ENCODE data around the gene DISC1. TPM values are rescaled to one million over a fixed set of nuclear protein-coding genes. Genes with fewer than 3 reads are reported as not detected.
A peak's percentile ranks its signal among the peaks of the same experiment; 100 is the strongest.

Gene DISC1
- total RNA-seq, 2 experiments from 2014 or later = 1.9 to 3.8 TPM

GRCh38 chr1:231786126-231786525 is 159.5 kb downstream of the DISC1 start:
- no peak for DNase-seq
- intact Hi-C loops (cut with DNase I, micrococcal nuclease) = no loop called here
- ChIA-PET CTCF (no interaction called here), POLR2A (no interaction called here)
- H3K36me3 Mint-ChIP-seq (ENCODE audit: low read depth) = peaks cover 2% of the 10 kb centered on the region
- ATAC-seq = no peak
- H3K27ac Mint-ChIP-seq = no peak overlapping the region
- no peak overlapping the region for H3K4me3 Mint-ChIP-seq
- no peaks in the 10 kb centered on the region for H3K4me1 Mint-ChIP-seq
- peaks cover 2% of the 10 kb centered on the region for H3K9me3 Mint-ChIP-seq (ENCODE audit: low read depth)
- H3K27me3 Mint-ChIP-seq = no peaks in the 10 kb centered on the region

- Mint-ChIP-seq H3K27ac (no peak overlapping the region), H3K4me1 (no peaks in the 10 kb centered on the region), H3K36me3 (ENCODE audit: low read depth) (peaks cover 8% of the 10 kb centered on the region), H3K9me3 (ENCODE audit: low read depth) (peaks cover 2% of the 10 kb centered on the region), H3K4me3 (no peak overlapping the region), H3K27me3 (no peaks in the 10 kb centered on the region)
- POLR2A ChIA-PET = no interaction called here
- ATAC-seq = no peak
- no peak for DNase-seq
- intact Hi-C loops (cut with DNase I, micrococcal nuclease) = no loop called here
- CTCF ChIA-PET = no interaction called here
Observed at GRCh38 chr1:231792634-231793033, 166.0 kb downstream of the DISC1 start.

- Mint-ChIP-seq H3K36me3 (ENCODE audit: low read depth) (peaks cover 8% of the 10 kb centered on the region), H3K27me3 (no peaks in the 10 kb centered on the region), H3K9me3 (ENCODE audit: low read depth) (peaks cover 2% of the 10 kb centered on the region), H3K4me1 (no peaks in the 10 kb centered on the region), H3K27ac (no peak overlapping the region), H3K4me3 (no peak overlapping the region)
- intact Hi-C loops (cut with DNase I, micrococcal nuclease) = no loop called here
- ChIA-PET CTCF (no interaction called here), POLR2A (no interaction called here)
- DNase-seq (no peak), ATAC-seq (no peak)
Observed at GRCh38 chr1:231793893-231794292, 167.3 kb downstream of the DISC1 start.

GRCh38 chr1:231796141-231796540 is 169.6 kb downstream of the DISC1 start:
- no peaks in the 10 kb centered on the region for H3K9me3 Mint-ChIP-seq (ENCODE audit: low read depth)
- no peaks in the 10 kb centered on the region for H3K27me3 Mint-ChIP-seq
- H3K4me1 Mint-ChIP-seq = no peaks in the 10 kb centered on the region
- DNase-seq (no peak), ATAC-seq (no peak)
- intact Hi-C loops (cut with DNase I, micrococcal nuclease) = no loop called here
- CTCF ChIA-PET = no interaction called here
- peaks cover 14% of the 10 kb centered on the region for H3K36me3 Mint-ChIP-seq (ENCODE audit: low read depth)
- H3K4me3 Mint-ChIP-seq = no peak overlapping the region
- H3K27ac Mint-ChIP-seq = no peak overlapping the region
- POLR2A ChIA-PET = no interaction called here

GRCh38 chr1:231799363-231799986 is 172.9 kb downstream of the DISC1 start:
- ATAC-seq = no peak
- peak; percentile 16 for DNase-seq
- Mint-ChIP-seq H3K27me3 (no peaks in the 10 kb centered on the region), H3K36me3 (ENCODE audit: low read depth) (peaks cover 30% of the 10 kb centered on the region), H3K4me1 (no peaks in the 10 kb centered on the region), H3K9me3 (ENCODE audit: low read depth) (no peaks in the 10 kb centered on the region), H3K4me3 (no peak overlapping the region), H3K27ac (no peak overlapping the region)
- POLR2A ChIA-PET = no interaction called here
- CTCF ChIA-PET = interaction anchor here (0.7 to 1.4 kb wide), 3 partner anchors 43 to 1741 kb away, joined by 3 to 4 read pairs (median 3); no protein-coding TSS in a partner anchor
- intact Hi-C loops (cut with DNase I, micrococcal nuclease) = no loop called here

GRCh38 chr1:231800108-231800507 is 173.5 kb downstream of the DISC1 start:
- ChIA-PET CTCF (interaction anchor here (0.7 to 1.4 kb wide), 2 partner anchors 44 to 1741 kb away, joined by 3 to 4 read pairs; no protein-coding TSS in a partner anchor), POLR2A (no interaction called here)
- H3K9me3 Mint-ChIP-seq (ENCODE audit: low read depth) = no peaks in the 10 kb centered on the region
- DNase-seq (no peak), ATAC-seq (no peak)
- H3K36me3 Mint-ChIP-seq (ENCODE audit: low read depth) = peaks cover 28% of the 10 kb centered on the region
- no peak overlapping the region for H3K4me3 Mint-ChIP-seq
- H3K27me3 Mint-ChIP-seq = no peaks in the 10 kb centered on the region
- no peaks in the 10 kb centered on the region for H3K4me1 Mint-ChIP-seq
- intact Hi-C loops (cut with DNase I, micrococcal nuclease) = loop anchor here in 1 of 2 experiments (10.0 kb wide), 1 partner anchor 175 kb away; the partner anchor contains the start of gene DISC1
- H3K27ac Mint-ChIP-seq = no peak overlapping the region

GRCh38 chr1:231801042-231801585 is 174.5 kb downstream of the DISC1 start:
- POLR2A ChIA-PET = no interaction called here
- Mint-ChIP-seq H3K27ac (no peak overlapping the region), H3K9me3 (ENCODE audit: low read depth) (no peaks in the 10 kb centered on the region), H3K36me3 (ENCODE audit: low read depth) (peaks cover 24% of the 10 kb centered on the region), H3K4me1 (no peaks in the 10 kb centered on the region), H3K4me3 (no peak overlapping the region), H3K27me3 (no peaks in the 10 kb centered on the region)
- no peak for ATAC-seq
- DNase-seq = no peak
- CTCF ChIA-PET = interaction anchor here (1.4 kb wide), 1 partner anchor 45 kb away, joined by 4 read pairs; no protein-coding TSS in a partner anchor
- intact Hi-C loops (cut with DNase I, micrococcal nuclease) = loop anchor here in 1 of 2 experiments (10.0 kb wide), 1 partner anchor 176 kb away; the partner anchor contains the start of gene DISC1

GRCh38 chr1:231803353-231803752 is 176.8 kb downstream of the DISC1 start:
- CTCF ChIA-PET = no interaction called here
- Mint-ChIP-seq H3K9me3 (ENCODE audit: low read depth) (no peaks in the 10 kb centered on the region), H3K4me3 (no peak overlapping the region), H3K27ac (no peak overlapping the region), H3K4me1 (no peaks in the 10 kb centered on the region), H3K36me3 (ENCODE audit: low read depth) (peaks cover 23% of the 10 kb centered on the region), H3K27me3 (no peaks in the 10 kb centered on the region)
- intact Hi-C loops (cut with DNase I, micrococcal nuclease) = loop anchor here in 1 of 2 experiments (10.0 kb wide), 1 partner anchor 179 kb away; the partner anchor contains the start of gene DISC1
- no peak for DNase-seq
- ATAC-seq = no peak
- POLR2A ChIA-PET = no interaction called here

GRCh38 chr1:231806623-231807495 is 180.3 kb downstream of the DISC1 start:
- Mint-ChIP-seq H3K27me3 (no peaks in the 10 kb centered on the region), H3K27ac (no peak overlapping the region), H3K36me3 (ENCODE audit: low read depth) (peaks cover 10% of the 10 kb centered on the region), H3K4me1 (no peaks in the 10 kb centered on the region), H3K9me3 (ENCODE audit: low read depth) (no peaks in the 10 kb centered on the region), H3K4me3 (no peak overlapping the region)
- CTCF ChIA-PET = interaction anchor here (0.6 to 2.2 kb wide), 7 partner anchors 25 to 447 kb away, joined by 3 to 14 read pairs (median 3); no protein-coding TSS in a partner anchor
- DNase-seq = peak; percentile 68
- POLR2A ChIA-PET = no interaction called here
- ATAC-seq = peak; percentile 90
- intact Hi-C loops (cut with DNase I, micrococcal nuclease) = loop anchor here (1.0 to 10.0 kb wide), 5 partner anchors 50 to 450 kb away; partner anchors contain the start of gene DISC1 (in 1 of the 2)

GRCh38 chr1:231807541-231807940 is 181.0 kb downstream of the DISC1 start:
- Mint-ChIP-seq H3K36me3 (ENCODE audit: low read depth) (peaks cover 4% of the 10 kb centered on the region), H3K4me3 (no peak overlapping the region), H3K27ac (no peak overlapping the region), H3K4me1 (no peaks in the 10 kb centered on the region), H3K27me3 (no peaks in the 10 kb centered on the region), H3K9me3 (ENCODE audit: low read depth) (no peaks in the 10 kb centered on the region)
- intact Hi-C loops (cut with DNase I, micrococcal nuclease) = loop anchor here (2.0 to 10.0 kb wide), 3 partner anchors 51 to 450 kb away; partner anchors contain the start of gene DISC1 (in 1 of the 2)
- ATAC-seq (no peak), DNase-seq (no peak)
- CTCF ChIA-PET = interaction anchor here (0.6 to 2.2 kb wide), 4 partner anchors 51 to 448 kb away, joined by 3 to 11 read pairs (median 3); no protein-coding TSS in a partner anchor
- POLR2A ChIA-PET = no interaction called here

- POLR2A ChIA-PET = no interaction called here
- H3K27ac Mint-ChIP-seq = no peak overlapping the region
- no peaks in the 10 kb centered on the region for H3K9me3 Mint-ChIP-seq (ENCODE audit: low read depth)
- peaks cover 3% of the 10 kb centered on the region for H3K36me3 Mint-ChIP-seq (ENCODE audit: low read depth)
- CTCF ChIA-PET = interaction anchor here (1.1 to 2.2 kb wide), 3 partner anchors 51 to 177 kb away, joined by 3 to 11 read pairs (median 3); no protein-coding TSS in a partner anchor
- no peak overlapping the region for H3K4me3 Mint-ChIP-seq
- no peak for DNase-seq
- ATAC-seq = no peak
- intact Hi-C loops (cut with DNase I, micrococcal nuclease) = loop anchor here (5.0 to 10.0 kb wide), 2 partner anchors 183 to 451 kb away; partner anchors contain the start of gene DISC1 (in 1 of the 2)
- H3K27me3 Mint-ChIP-seq = no peaks in the 10 kb centered on the region
- H3K4me1 Mint-ChIP-seq = no peaks in the 10 kb centered on the region
Observed at GRCh38 chr1:231808116-231808515, 181.5 kb downstream of the DISC1 start.

Data from activated CD4-positive, alpha-beta T cell treated with anti-CD3 and anti-CD28 coated beads for 36 hours (primary cell).